Fibroblast of lung (primary cell): ENCODE data around the gene LZTR1. TPM values are rescaled to one million over a fixed set of nuclear protein-coding genes. Genes with fewer than 3 reads are reported as not detected.

Source experiments
- DNase-seq, 2 donors: peaks; one replicate each; pipeline versions ENCODE4 v3.0.0 to v3.0.0-alpha.2; 2010; ENCODE audit warnings: low read depth in 2 of 2
- H2AFZ ChIP-seq: 2 replicates; pipeline ENCODE4 v1.5.1; 2012; ENCODE audit warnings: low read length, control low read depth, inconsistent platforms
- H3K27ac ChIP-seq: 2 replicates; pipeline ENCODE4 v1.5.1; 2011; ENCODE audit warnings: low read length, control low read depth; ENCODE audit not compliant: insufficient read depth
- H3K27me3 ChIP-seq: 2 replicates; pipeline ENCODE4 v1.5.1; 2011; ENCODE audit warnings: mild to moderate bottlenecking, low read length; ENCODE audit not compliant: control insufficient read depth, insufficient read depth
- H3K36me3 ChIP-seq: 2 replicates; pipeline ENCODE4 v1.5.1; 2011; ENCODE audit warnings: low read length; ENCODE audit not compliant: control insufficient read depth, insufficient read depth
- H3K4me1 ChIP-seq: 2 replicates; pipeline ENCODE4 v1.5.1; 2011; ENCODE audit warnings: low read length; ENCODE audit not compliant: control insufficient read depth, insufficient read depth; ENCODE audit errors: extremely low read depth
- H3K4me2 ChIP-seq: 2 replicates; pipeline ENCODE4 v1.5.1; 2011; ENCODE audit warnings: low read length, control low read depth; ENCODE audit not compliant: insufficient read depth; ENCODE audit errors: extremely low read depth
- H3K4me3 ChIP-seq, 4 experiments: fragments of 200-600 bp in 1 of 4; sonication (generic) in 1 of 4; replicated peaks in 1 of 4; 2 replicates each; pipeline ENCODE4 v1.5.1; 2011 to 2016; ENCODE audit warnings: low read length in 4 of 4, low read depth in 3 of 4, mild to moderate bottlenecking in 3 of 4, control low read depth in 2 of 4, inconsistent platforms in 1 of 4, mixed read lengths in 1 of 4; ENCODE audit not compliant: insufficient read depth in 1 of 4; ENCODE audit errors: control extremely low read depth in 1 of 4
- H3K79me2 ChIP-seq: 2 replicates; pipeline ENCODE4 v1.5.1; 2012; ENCODE audit warnings: mild to moderate bottlenecking, low read length, inconsistent platforms; ENCODE audit not compliant: control insufficient read depth, insufficient read depth
- H3K9ac ChIP-seq: 2 replicates; pipeline ENCODE4 v1.5.1; 2011; ENCODE audit warnings: mild to moderate bottlenecking, low read length, control low read depth; ENCODE audit not compliant: insufficient read depth
- H3K9me3 ChIP-seq: 2 replicates; pipeline ENCODE4 v1.5.1; 2012; ENCODE audit warnings: low read depth, low read length; ENCODE audit not compliant: control insufficient read depth, insufficient read depth
- H4K20me1 ChIP-seq: 2 replicates; pipeline ENCODE4 v1.5.1; 2011; ENCODE audit warnings: low read length; ENCODE audit not compliant: control insufficient read depth, insufficient read depth; ENCODE audit errors: extremely low read depth
- EZH2 ChIP-seq: IDR thresholded peaks from 2 replicates; pipeline ENCODE4 v1.5.1; 2012; ENCODE audit warnings: low read length, control low read depth, mild to moderate bottlenecking; ENCODE audit errors: missing control alignments
- polyA plus RNA-seq, 2 donors: library from polyadenylated mRNA; depleted of rRNA in 1 of 2; stranded (reverse) in 1 of 2; unstranded in 1 of 2; fragments of >200 nt; gene quantifications; 2 replicates each; pipeline ENCODE4 v1.2.1, GENCODE V29; 2011 to 2012; ENCODE audit warnings: missing spikeins in 1 of 2
- total RNA-seq: library from RNA; depleted of rRNA; stranded (reverse); fragments of >200 nt; gene quantifications from 2 replicates; pipeline ENCODE4 v1.2.1, GENCODE V29; 2014
- TF ChIP-seq, protein P1 (sequence below), 2 donors: IDR thresholded peaks in 1 of 2; conservative IDR thresholded peaks in 1 of 2; 1 replicate in 1 of 2; 2 replicates in 1 of 2; pipeline ENCODE4 v1.5.1; 2011 to 2012; ENCODE audit warnings: low read length in 2 of 2, control low read depth in 1 of 2, inconsistent platforms in 1 of 2, low read depth in 1 of 2, mild to moderate bottlenecking in 1 of 2

LZTR1 gene
- total and polyA plus RNA-seq, 2 donors (not counting 1 experiment from before 2014, with no cell fraction given): 27.4 to 75.8 TPM

DNA sequence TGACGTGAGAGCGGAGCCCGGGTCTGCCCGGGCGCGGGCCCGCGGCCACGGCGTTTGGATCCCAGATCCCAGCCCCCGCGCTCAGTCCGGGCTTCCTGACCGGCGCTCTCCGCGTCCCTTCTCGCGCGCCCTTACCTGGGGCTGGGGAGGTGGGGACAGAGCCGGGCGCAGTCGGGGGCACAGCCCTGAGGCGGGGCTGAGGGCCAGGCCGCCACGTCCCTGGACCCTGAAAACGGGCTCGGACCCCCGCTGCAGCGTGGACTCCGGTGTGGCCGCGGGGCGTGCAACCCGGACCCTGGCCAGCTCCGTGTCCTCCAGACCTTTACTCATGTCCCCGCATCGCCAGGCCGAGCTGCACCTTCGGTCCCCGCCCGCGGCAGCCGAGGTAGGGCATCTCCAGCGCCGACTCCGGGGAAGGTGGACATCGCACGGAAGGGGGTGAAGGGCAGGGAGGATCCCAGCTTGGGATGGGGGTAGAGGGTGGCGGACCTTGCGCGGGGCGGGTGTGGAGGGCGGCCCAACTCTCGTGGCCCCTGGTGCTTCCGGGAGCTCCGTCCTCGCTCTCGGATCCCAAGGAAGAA is 24.9 kb upstream of the LZTR1 start:
- H3K4me2 ChIP-seq: peak overlapping the region; percentile 81
- peaks cover 2% of the 10 kb centered on the region for H3K36me3 ChIP-seq
- TF ChIP-seq EZH2: no peak
- TF ChIP-seq, protein P1, sequence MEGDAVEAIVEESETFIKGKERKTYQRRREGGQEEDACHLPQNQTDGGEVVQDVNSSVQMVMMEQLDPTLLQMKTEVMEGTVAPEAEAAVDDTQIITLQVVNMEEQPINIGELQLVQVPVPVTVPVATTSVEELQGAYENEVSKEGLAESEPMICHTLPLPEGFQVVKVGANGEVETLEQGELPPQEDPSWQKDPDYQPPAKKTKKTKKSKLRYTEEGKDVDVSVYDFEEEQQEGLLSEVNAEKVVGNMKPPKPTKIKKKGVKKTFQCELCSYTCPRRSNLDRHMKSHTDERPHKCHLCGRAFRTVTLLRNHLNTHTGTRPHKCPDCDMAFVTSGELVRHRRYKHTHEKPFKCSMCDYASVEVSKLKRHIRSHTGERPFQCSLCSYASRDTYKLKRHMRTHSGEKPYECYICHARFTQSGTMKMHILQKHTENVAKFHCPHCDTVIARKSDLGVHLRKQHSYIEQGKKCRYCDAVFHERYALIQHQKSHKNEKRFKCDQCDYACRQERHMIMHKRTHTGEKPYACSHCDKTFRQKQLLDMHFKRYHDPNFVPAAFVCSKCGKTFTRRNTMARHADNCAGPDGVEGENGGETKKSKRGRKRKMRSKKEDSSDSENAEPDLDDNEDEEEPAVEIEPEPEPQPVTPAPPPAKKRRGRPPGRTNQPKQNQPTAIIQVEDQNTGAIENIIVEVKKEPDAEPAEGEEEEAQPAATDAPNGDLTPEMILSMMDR (conservative IDR thresholded peaks at IDR 0.05 in 1 of 2, IDR thresholded peaks at IDR 0.05 in 1 of 2; ENCODE audit: low read depth in 1 of 2, low read length in 2 of 2): no peak
- peak overlapping the region; percentile 51 to 78 (median 58) for H3K4me3 ChIP-seq
- H4K20me1 ChIP-seq: no peaks in the 10 kb centered on the region
- no peaks in the 10 kb centered on the region for H3K4me1 ChIP-seq
- peak overlapping the region; percentile 71 for H2AFZ ChIP-seq
- no peaks in the 10 kb centered on the region for H3K9me3 ChIP-seq
- H3K9ac ChIP-seq: peak overlapping the region; percentile 59
- H3K27ac ChIP-seq: no peak overlapping the region
- no peaks in the 10 kb centered on the region for H3K27me3 ChIP-seq
- DNase-seq: peak in 1 of 2 donors; percentile 9
- H3K79me2 ChIP-seq: peaks cover 2% of the 10 kb centered on the region

DNA sequence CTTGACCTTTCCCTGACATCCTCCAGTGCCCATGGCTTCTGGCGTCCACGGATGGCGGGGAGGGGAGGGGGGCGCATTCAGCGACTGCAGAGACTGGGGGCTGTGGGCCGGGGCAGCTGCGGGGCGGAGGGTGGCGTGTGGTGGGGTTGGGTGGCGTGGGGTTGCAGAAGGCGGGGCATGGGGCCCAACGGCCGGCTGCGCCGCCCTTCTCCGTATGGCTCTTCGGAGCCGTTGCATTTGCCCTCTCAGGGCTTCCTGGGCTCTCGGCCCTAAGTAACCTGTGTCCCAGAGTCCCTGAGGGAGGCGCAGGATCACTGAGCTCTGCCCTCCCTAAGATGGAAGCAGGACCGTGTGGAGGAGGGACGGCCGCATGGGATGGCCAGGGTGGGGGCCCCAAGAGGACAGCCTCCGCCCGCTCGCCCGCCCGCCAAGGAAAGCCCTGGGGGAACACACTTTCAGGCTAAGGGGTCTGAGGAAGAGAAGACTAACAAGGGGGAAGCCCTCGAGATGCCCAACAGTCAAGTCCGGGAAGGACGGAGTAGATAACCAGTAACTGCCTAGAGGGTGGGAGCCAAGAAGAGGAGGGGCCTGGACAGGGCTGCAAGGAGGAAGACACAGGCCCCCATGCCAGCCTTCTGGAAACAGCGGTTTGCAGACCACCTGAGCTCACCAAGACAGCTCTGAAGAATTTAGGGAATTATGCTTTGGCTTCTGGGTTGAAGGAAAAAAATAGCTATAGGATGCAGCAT is 24.2 kb upstream of the LZTR1 start:
- TF ChIP-seq, protein P1 (conservative IDR thresholded peaks at IDR 0.05 in 1 of 2, IDR thresholded peaks at IDR 0.05 in 1 of 2; ENCODE audit: low read depth in 1 of 2, low read length in 2 of 2): no peak
- TF ChIP-seq EZH2: no peak
- H3K27ac ChIP-seq: no peak overlapping the region
- peak; percentile 8 to 22 for DNase-seq
- no peaks in the 10 kb centered on the region for H3K4me1 ChIP-seq
- no peaks in the 10 kb centered on the region for H3K36me3 ChIP-seq
- peak overlapping the region; percentile 59 for H3K9ac ChIP-seq
- no peaks in the 10 kb centered on the region for H3K9me3 ChIP-seq
- peak overlapping the region; percentile 51 to 78 (median 58) for H3K4me3 ChIP-seq
- no peaks in the 10 kb centered on the region for H4K20me1 ChIP-seq
- H3K27me3 ChIP-seq: no peaks in the 10 kb centered on the region
- peak overlapping the region; percentile 71 for H2AFZ ChIP-seq
- H3K4me2 ChIP-seq: peak overlapping the region; percentile 81
- H3K79me2 ChIP-seq: no peaks in the 10 kb centered on the region

DNA sequence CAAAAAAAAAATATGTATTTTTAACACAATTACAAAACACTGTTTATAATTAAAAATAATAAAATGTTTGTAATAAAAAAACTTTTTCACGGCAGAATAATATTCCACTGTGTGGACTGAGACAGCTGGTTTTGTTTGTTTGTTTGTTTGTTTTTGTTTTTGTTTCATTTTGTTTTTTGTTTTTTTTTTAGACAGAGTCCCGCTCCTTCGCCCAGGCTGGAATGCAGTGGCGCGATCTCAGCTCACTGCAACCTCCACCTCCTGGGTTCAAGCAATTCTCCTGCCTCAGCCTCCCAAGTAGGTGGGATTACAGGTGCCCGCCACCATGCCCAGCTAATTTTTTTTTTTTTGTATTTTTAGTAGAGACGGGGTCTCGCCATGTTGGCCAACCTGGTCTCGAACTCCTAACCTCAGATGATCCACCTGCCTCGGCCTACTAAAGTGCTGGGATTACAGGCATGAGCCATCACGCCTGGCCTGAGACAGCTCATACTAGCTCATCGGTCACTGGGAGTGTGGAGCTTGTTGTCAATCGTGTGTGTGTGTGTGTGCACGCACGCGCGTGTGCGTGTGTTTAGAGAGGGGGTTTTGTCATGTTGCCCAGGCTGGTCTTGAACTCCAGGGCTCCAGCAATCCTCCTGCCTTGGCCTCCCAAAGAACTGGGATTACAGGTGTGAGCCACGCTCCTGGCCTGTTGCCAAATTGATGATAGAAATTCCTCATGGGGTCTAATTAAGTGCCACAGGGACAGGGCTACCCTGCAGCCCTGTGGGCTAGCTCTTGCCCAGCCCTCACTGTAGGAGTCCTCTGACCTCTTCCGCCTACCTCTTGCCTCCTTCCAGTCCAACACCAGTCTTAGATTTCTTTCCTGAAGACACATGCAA is 22.3 kb upstream of the LZTR1 start:
- H4K20me1 ChIP-seq: no peaks in the 10 kb centered on the region
- H3K4me1 ChIP-seq: no peaks in the 10 kb centered on the region
- no peaks in the 10 kb centered on the region for H3K79me2 ChIP-seq
- H3K27me3 ChIP-seq: peaks cover 5% of the 10 kb centered on the region
- H3K36me3 ChIP-seq: no peaks in the 10 kb centered on the region
- TF ChIP-seq EZH2: no peak
- TF ChIP-seq, protein P1 (conservative IDR thresholded peaks at IDR 0.05 in 1 of 2, IDR thresholded peaks at IDR 0.05 in 1 of 2; ENCODE audit: low read depth in 1 of 2, low read length in 2 of 2): no peak
- no peak for DNase-seq
- H3K27ac ChIP-seq: no peak overlapping the region
- no peak overlapping the region for H2AFZ ChIP-seq
- H3K9me3 ChIP-seq: no peaks in the 10 kb centered on the region
- H3K4me3 ChIP-seq: no peak overlapping the region
- no peak overlapping the region for H3K9ac ChIP-seq
- H3K4me2 ChIP-seq: no peak overlapping the region
